ENCODE data around the gene HIGD2A. TPM values are rescaled to one million over a fixed set of nuclear protein-coding genes. Genes with fewer than 3 reads are reported as not detected.

Gene HIGD2A
- polyA plus RNA-seq, 1 of the 3 experiments (the other 2 are of a cell fraction) = 211 TPM

- no peak for TF ChIP-seq MEF2A (IDR thresholded peaks at IDR 0.05; ENCODE audit: borderline replicate concordance, low read depth)
- no peak for TF ChIP-seq POLR2AphosphoS5 (IDR thresholded peaks at IDR 0.05; ENCODE audit: low read depth, low read length)
Observed at GRCh38 chr5:176425791-176426190, 37.2 kb downstream of the HIGD2A start (continued).

- CTCF ChIA-PET = interaction anchor here (1.2 kb wide), 1 partner anchor 152 kb away, joined by 3 read pairs; no protein-coding TSS in a partner anchor
- no peak for DNase-seq
- H3K4me1 ChIP-seq (ENCODE audit: control insufficient read depth in 1 of 2, insufficient read depth in 2 of 2, low read depth in 1 of 2, low read length in 1 of 2) = no peaks in the 10 kb centered on the region
Observed at GRCh38 chr5:176426876-176427275, 38.3 kb downstream of the HIGD2A start.

GRCh38 chr5:176427971-176428370, 39.4 kb downstream of the HIGD2A start:
- no peak overlapping the region for H3K9ac ChIP-seq

More at GRCh38 chr5:176426876-176427275, 38.3 kb downstream of the HIGD2A start:
- H3F3A ChIP-seq (replicated peaks; ENCODE audit: insufficient read depth) = no peaks in the 10 kb centered on the region
- TF ChIP-seq USF1 (IDR thresholded peaks at IDR 0.05; ENCODE audit: borderline replicate concordance, low read depth) (no peak), JUND (IDR thresholded peaks at IDR 0.05) (no peak), ELF1 (IDR thresholded peaks at IDR 0.05) (no peak), POLR2AphosphoS5 (IDR thresholded peaks at IDR 0.05; ENCODE audit: low read depth, low read length) (no peak)
- H3K9ac ChIP-seq = no peak overlapping the region
- no peak overlapping the region for H2AFZ ChIP-seq (ENCODE audit: low read depth)
- 64% methylated on average over 1 of the region's 1 CpG for WGBS (ENCODE audit: low lambda C conversion rate)
- H3K27me3 ChIP-seq (ENCODE audit: insufficient read depth) = no peaks in the 10 kb centered on the region; the same call in 1 of the 2 replicates
- no peak overlapping the region for H3K4me2 ChIP-seq
- H3K36me3 ChIP-seq (replicated peaks in 1 of 2; ENCODE audit: control insufficient read depth in 1 of 2, insufficient read depth in 2 of 2, low read length in 1 of 2) = no peaks in the 10 kb centered on the region
- POLR2A ChIA-PET = interaction anchor here (0.7 kb wide), 1 partner anchor 1906 kb away, joined by 4 read pairs; no protein-coding TSS in a partner anchor
- no peaks in the 10 kb centered on the region for H4K20me1 ChIP-seq (ENCODE audit: insufficient read depth)
- no peak overlapping the region for H3K4me3 ChIP-seq (ENCODE audit: low read depth in 2 of 2, low read length in 1 of 2)
- H3K79me2 ChIP-seq (ENCODE audit: insufficient read depth) = no peaks in the 10 kb centered on the region
- no peaks in the 10 kb centered on the region for H3K9me2 ChIP-seq
- no peaks in the 10 kb centered on the region for H3K9me3 ChIP-seq
- no peak overlapping the region for H3K27ac ChIP-seq (ENCODE audit: low read depth in 2 of 2, low read length in 1 of 2)

More at GRCh38 chr5:176427971-176428370, 39.4 kb downstream of the HIGD2A start:
- no peak for DNase-seq
- Histone ChIP-seq H3K27ac (ENCODE audit: low read depth in 2 of 2, low read length in 1 of 2) (no peak overlapping the region), H3K36me3 (replicated peaks in 1 of 2; ENCODE audit: control insufficient read depth in 1 of 2, insufficient read depth in 2 of 2, low read length in 1 of 2) (no peaks in the 10 kb centered on the region), H3K9me3 (no peaks in the 10 kb centered on the region), H2AFZ (ENCODE audit: low read depth) (no peak overlapping the region), H3K4me2 (no peak overlapping the region), H3K27me3 (ENCODE audit: insufficient read depth) (no peaks in the 10 kb centered on the region; the same call in 1 of the 2 replicates), H3K9me2 (no peaks in the 10 kb centered on the region), H3K4me3 (ENCODE audit: low read depth in 2 of 2, low read length in 1 of 2) (no peak overlapping the region), H4K20me1 (ENCODE audit: insufficient read depth) (no peaks in the 10 kb centered on the region), H3K4me1 (ENCODE audit: control insufficient read depth in 1 of 2, insufficient read depth in 2 of 2, low read depth in 1 of 2, low read length in 1 of 2) (no peaks in the 10 kb centered on the region), H3K79me2 (ENCODE audit: insufficient read depth) (no peaks in the 10 kb centered on the region), H3F3A (replicated peaks; ENCODE audit: insufficient read depth) (no peaks in the 10 kb centered on the region)
- ChIA-PET POLR2A (no interaction called here), CTCF (interaction anchor here (1.3 to 3.4 kb wide), 2 partner anchors 11 to 20 kb away, joined by 4 to 15 read pairs; partner anchors contain the start of genes CLTB and FAF2)
- WGBS (ENCODE audit: low lambda C conversion rate) = 73% methylated on average over 4 of the region's 4 CpGs
- TF ChIP-seq USF2 (IDR thresholded peaks at IDR 0.05; ENCODE audit: borderline replicate concordance, low read depth, low read length) = no peak
- no peak for TF ChIP-seq EP300 (IDR thresholded peaks at IDR 0.05; ENCODE audit: borderline replicate concordance in 1 of 2, low read depth in 1 of 2, low read length in 1 of 2)
- TF ChIP-seq RCOR1 (IDR thresholded peaks at IDR 0.05; ENCODE audit: low read length) = no peak

Data from SK-N-SH (cell line).